ENCODE data around the gene AIMP2.
"Not testable (repeated sequence)": the region's sequence is repeated elsewhere in the genome, so short reads cannot be mapped to it uniquely, and the experiment has no call there.

AIMP2 gene

GRCh38 chr7:6008668-6009611, at the start of gene AIMP2, which contains the start of gene PMS2:
TSS of gene AIMP2 (plus strand) at chr7:6009272. CDS start at chr7:6009364, 92 bp downstream.
TSS of gene PMS2 (minus strand) at chr7:6009049. CDS start at chr7:6009019, 30 bp downstream.
- DNase-seq (ENCODE audit: low spot score): peak; percentile 99

DNA sequence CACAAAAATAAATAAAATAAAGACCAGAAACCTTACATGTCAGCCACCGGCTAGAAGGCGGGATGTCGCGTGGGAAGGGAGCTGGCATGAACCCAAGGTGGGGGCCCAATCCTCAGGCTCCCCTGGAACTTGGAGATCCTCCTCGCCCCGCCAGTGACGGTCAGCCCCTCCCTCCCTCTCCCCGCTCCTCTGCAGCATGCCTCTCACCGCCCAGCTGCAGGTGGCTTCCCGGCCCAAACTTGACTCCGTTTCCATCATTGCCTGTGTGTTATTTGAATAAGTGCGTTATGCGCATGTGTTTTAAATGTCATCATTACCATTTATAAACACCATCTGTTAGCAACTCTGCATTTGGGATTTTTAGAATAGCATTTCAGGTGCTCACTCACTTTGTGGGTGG, 45.9 kb upstream of the AIMP2 start:
- not testable (repeated sequence) for DNase-seq (ENCODE audit: low spot score)

GRCh38 chr7:5963810-5964209, 45.3 kb upstream of the AIMP2 start:
- DNase-seq (ENCODE audit: low spot score): not testable (repeated sequence)

GRCh38 chr7:5970347-5970911, 38.6 kb upstream of the AIMP2 start, which contains the start of gene RSPH10B:
TSS of gene RSPH10B (minus strand) at chr7:5970689. CDS start at chr7:5967116, 3,573 bp downstream.
- DNase-seq (ENCODE audit: low spot score): not testable (repeated sequence)

- DNase-seq (ENCODE audit: low spot score): not testable (repeated sequence)
Measured at GRCh38 chr7:5973580-5973979, 35.5 kb upstream of the AIMP2 start.

DNA sequence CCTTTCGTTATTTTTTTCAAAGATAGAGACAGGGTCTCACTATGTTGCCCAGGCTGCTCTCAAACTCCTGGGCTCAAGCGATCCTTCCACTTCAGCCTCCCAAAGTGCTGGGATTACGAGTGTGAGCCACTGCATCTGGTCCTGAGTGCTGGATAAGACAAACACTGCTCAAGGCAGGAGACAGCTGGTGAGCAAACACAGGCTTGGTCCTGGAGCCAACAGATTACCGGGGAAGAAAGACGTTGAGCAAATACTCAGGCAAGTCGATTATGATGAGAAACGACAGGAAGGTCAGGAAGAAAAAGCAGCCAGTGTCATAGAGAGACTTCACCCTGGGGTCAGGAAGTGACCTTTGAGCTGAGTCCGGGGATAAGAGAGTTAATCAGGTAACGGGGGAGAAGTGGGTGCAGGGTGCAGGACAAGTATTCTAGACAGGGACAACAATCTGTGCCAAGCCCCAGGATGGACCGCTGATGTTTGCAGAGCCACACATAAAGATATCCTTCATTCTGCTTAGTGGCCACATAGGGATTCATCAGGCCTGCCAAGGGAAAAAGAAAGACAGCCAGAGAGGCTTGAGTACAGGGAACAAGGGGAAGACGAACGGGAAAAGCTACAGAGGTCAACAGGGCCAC, 29.3 kb upstream of the AIMP2 start:
- DNase-seq (ENCODE audit: low spot score): not testable (repeated sequence)

DNA sequence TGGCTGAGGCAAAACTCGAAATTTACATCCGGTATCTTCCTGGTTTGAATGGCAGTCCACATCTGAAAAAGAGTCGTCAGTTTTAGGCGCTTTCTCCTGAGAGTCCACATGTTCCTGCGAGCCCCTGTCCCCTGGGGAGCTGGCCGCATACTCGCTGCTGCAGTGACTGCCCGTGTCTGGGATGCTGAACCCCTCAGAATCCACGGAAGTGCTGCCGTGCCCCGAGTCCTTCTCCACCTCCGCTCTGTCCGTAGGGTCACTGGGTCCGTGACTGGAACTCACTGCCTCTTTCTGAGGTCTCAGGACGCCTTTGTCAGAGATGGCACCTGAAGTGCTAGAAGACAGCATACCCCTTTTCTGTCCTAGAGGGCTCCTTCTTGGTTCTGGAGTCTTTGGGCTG, 22.0 kb upstream of the AIMP2 start:
- DNase-seq (ENCODE audit: low spot score): not testable (repeated sequence)

GRCh38 chr7:5997210-5997808, 11.8 kb upstream of the AIMP2 start:
- DNase-seq (ENCODE audit: low spot score): peak; percentile 87

DNA sequence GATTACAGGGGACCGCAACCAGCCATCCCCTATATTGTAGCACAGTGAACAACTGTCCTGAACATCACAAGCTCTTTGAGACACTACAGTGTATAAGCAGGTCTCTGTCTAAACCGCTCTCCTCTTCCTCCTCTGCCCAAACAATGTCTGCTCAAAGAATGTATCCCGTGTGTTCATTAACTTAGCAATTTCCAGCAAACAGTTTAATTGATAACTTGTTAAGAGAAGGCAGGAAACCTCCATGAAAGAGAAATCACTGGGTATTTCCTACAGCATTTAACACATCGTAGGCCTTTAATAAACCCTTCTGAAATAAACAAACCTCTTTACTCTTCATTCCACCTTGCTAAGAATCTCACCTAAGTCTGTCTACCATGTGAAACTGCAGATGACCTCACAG, 1.7 kb upstream of the AIMP2 start:
- DNase-seq (ENCODE audit: low spot score): no peak

- not testable (repeated sequence) for DNase-seq (ENCODE audit: low spot score)
Measured at GRCh38 chr7:6007835-6008590, 1.1 kb upstream of the AIMP2 start.

DNA sequence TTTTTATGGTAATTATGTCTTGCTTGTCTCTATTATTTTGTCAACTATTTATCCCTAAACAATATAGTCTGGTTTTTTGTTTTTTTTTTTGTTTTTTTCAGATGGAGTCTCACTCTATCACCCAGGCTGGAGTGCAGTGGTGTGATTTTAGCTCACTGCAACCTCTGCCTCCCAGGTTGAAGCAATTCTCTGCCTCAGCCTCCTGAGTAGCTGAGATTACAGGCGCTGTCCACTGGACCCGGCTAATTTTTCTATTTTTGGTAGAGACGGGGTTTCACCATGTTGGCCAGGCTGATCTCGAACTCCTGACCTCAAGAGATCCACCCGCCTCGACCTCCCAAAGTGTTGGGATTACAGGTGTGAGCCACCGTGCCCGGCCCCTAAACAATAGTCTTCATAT, 1.3 kb downstream of the AIMP2 start:
- not testable (repeated sequence) for DNase-seq (ENCODE audit: low spot score)

DNA sequence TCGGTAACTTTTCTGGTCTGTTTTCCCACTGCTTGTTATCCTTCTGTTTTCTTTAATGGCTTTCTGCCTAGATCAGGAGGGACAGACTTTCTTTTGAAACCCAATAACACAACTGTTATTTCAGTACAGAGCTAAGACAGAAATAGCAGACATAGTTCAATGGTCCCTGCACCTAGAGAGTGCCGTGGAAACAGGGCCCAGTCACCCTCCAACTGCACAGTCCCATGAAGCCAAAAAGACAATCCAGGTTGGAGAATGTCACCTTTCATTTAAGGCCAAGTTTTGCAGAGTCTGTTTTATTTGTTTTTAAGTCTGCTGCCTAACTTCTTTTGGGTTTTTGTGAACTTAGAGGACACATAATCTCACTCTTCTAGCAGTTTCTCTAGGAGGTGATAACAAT, 2.5 kb downstream of the AIMP2 start:
- DNase-seq (ENCODE audit: low spot score): no peak

DNA sequence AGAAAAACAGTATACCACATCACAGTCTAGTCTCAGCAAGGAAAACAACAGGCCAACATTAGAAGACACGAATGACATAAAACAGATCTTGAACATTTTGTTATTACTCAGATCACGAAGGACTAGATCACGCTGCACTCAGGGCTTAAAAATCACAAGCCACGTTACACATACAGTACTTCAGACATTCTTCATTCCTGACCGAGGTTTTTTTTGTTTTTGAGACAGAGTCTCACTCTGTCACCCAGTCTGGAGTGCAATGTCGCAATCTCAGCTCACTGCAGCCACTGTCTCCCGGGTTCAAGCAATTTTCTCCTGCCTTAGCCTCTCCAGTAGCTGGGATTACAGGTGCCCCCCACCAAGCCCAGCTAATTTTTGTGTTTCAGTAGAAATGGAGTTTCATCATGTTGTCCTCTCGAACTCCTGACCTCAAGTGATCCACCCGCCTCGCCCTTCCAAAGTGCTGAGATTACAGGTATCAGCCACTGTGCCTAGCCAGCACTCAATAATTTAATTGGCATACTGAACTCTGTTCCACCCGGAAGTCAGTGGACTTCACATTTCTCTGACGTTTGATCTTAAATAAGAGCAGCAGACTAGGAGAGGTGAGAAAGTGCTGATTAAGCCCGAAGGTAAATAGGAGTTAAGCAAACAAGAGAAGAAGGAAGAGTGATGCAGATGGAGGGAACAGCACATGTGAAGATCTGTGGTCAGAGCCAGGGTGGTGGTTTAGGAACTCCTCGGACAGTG, 3.5 kb downstream of the AIMP2 start:
- no peak for DNase-seq (ENCODE audit: low spot score)

- DNase-seq (ENCODE audit: low spot score): peak; percentile 59
Measured at GRCh38 chr7:6015917-6016652, 7.0 kb downstream of the AIMP2 start.

GRCh38 chr7:6016653-6016966, 7.5 kb downstream of the AIMP2 start:
- DNase-seq (ENCODE audit: low spot score): no peak

- DNase-seq (ENCODE audit: low spot score): peak; percentile 57
Measured at GRCh38 chr7:6020371-6021286, 11.6 kb downstream of the AIMP2 start.

DNA sequence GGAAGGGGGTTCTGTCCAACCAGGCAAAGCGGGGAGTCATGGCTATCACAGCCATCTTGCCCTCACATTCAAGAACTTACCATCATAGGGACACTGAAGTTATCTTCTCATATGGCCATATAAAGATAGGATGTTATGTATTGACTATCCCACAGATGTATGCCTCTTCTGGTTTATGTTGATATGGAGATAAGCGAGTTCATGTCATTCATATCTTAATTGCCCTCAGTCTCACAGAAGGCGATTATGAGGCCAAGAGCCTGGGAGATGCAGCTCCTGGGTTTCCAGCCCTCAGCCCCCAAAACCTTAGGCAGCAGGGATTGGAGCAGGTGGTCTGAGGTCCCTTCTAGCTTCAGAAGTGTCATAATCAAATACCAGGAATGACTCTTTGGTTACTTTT, 13.6 kb downstream of the AIMP2 start:
- peak; percentile 52 for DNase-seq (ENCODE audit: low spot score)

DNA sequence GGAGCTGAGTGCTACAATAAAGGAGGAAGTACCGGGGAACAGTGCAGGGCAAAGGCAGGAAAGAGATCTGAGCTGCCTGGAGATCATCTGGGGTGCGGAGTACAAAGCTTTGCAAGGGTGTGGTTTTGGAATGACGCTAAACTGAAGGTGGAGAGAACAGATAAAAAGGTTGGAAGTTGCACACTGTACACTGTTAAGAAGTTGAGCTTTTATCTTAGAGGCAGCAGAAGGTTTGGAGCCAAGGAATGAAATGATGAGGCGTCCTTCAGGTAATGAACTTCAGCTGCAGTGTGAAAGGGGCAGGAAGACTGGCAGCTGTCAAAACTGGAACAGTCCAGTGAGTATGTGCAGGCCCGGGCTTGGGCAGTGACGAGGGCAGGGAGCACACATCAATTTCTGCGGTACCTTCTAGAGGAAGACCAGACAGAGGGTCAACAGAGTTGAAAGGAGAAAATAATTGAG, 14.9 kb downstream of the AIMP2 start:
- DNase-seq (ENCODE audit: low spot score): peak; percentile 77

Data from hematopoietic multipotent progenitor cell treated with erythropoietin and hydrocortisone succinate and interleukin-3 and kit ligand, for 17 days (in vitro differentiated cells).